Measurements from ENCODE around the gene CDKN2B.

Gene CDKN2B

GRCh38 chr9:22046243-22046885, 37.3 kb upstream of the CDKN2B start:
- H3K4me3 ChIP-seq (ENCODE audit: low read length in 2 of 2) = no peak overlapping the region
- H3K27me3 ChIP-seq (ENCODE audit: control insufficient read depth in 1 of 2, insufficient read depth in 2 of 2, low read length in 2 of 2) = no peaks in the 10 kb centered on the region
- H3K36me3 ChIP-seq (ENCODE audit: control insufficient read depth in 2 of 2, insufficient read depth in 2 of 2, low read length in 2 of 2) = no peaks in the 10 kb centered on the region
- no peaks in the 10 kb centered on the region for H3K9me3 ChIP-seq (ENCODE audit: control insufficient read depth in 2 of 2, low read length in 2 of 2)
- H3K27ac ChIP-seq (ENCODE audit: low read length) = no peak overlapping the region
- no peaks in the 10 kb centered on the region for H3K4me1 ChIP-seq (ENCODE audit: control insufficient read depth, insufficient read depth, low read length)
- H3K9ac ChIP-seq (ENCODE audit: low read length in 2 of 2) = no peak overlapping the region

GRCh38 chr9:22045423-22045822, 36.3 kb upstream of the CDKN2B start:
- no peak overlapping the region for H3K27ac ChIP-seq (ENCODE audit: low read length)
- H3K27me3 ChIP-seq (ENCODE audit: control insufficient read depth in 1 of 2, insufficient read depth in 2 of 2, low read length in 2 of 2) = no peaks in the 10 kb centered on the region
- no peaks in the 10 kb centered on the region for H3K4me1 ChIP-seq (ENCODE audit: control insufficient read depth, insufficient read depth, low read length)
- no peaks in the 10 kb centered on the region for H3K36me3 ChIP-seq (ENCODE audit: control insufficient read depth in 2 of 2, insufficient read depth in 2 of 2, low read length in 2 of 2)
- H3K4me3 ChIP-seq (ENCODE audit: low read length in 2 of 2) = no peak overlapping the region
- H3K9me3 ChIP-seq (ENCODE audit: control insufficient read depth in 2 of 2, low read length in 2 of 2) = no peaks in the 10 kb centered on the region
- no peak overlapping the region for H3K9ac ChIP-seq (ENCODE audit: low read length in 2 of 2)

GRCh38 chr9:22044583-22044982, 35.5 kb upstream of the CDKN2B start:
- H3K4me1 ChIP-seq (ENCODE audit: control insufficient read depth, insufficient read depth, low read length) = no peaks in the 10 kb centered on the region
- H3K9ac ChIP-seq (ENCODE audit: low read length in 2 of 2) = no peak overlapping the region
- H3K4me3 ChIP-seq (ENCODE audit: low read length in 2 of 2) = no peak overlapping the region
- H3K27ac ChIP-seq (ENCODE audit: low read length) = no peak overlapping the region
- no peaks in the 10 kb centered on the region for H3K27me3 ChIP-seq (ENCODE audit: control insufficient read depth in 1 of 2, insufficient read depth in 2 of 2, low read length in 2 of 2)
- no peaks in the 10 kb centered on the region for H3K9me3 ChIP-seq (ENCODE audit: control insufficient read depth in 2 of 2, low read length in 2 of 2)
- no peaks in the 10 kb centered on the region for H3K36me3 ChIP-seq (ENCODE audit: control insufficient read depth in 2 of 2, insufficient read depth in 2 of 2, low read length in 2 of 2)

GRCh38 chr9:22043928-22044327, 34.8 kb upstream of the CDKN2B start:
- Histone ChIP-seq H3K36me3 (ENCODE audit: control insufficient read depth in 2 of 2, insufficient read depth in 2 of 2, low read length in 2 of 2) (no peaks in the 10 kb centered on the region), H3K27me3 (ENCODE audit: control insufficient read depth in 1 of 2, insufficient read depth in 2 of 2, low read length in 2 of 2) (no peaks in the 10 kb centered on the region), H3K4me1 (ENCODE audit: control insufficient read depth, insufficient read depth, low read length) (no peaks in the 10 kb centered on the region)

GRCh38 chr9:22041775-22042174, 32.7 kb upstream of the CDKN2B start:
- H3K27me3 ChIP-seq (ENCODE audit: control insufficient read depth in 1 of 2, insufficient read depth in 2 of 2, low read length in 2 of 2) = no peaks in the 10 kb centered on the region
- no peak overlapping the region for H3K9ac ChIP-seq (ENCODE audit: low read length in 2 of 2)
- H3K27ac ChIP-seq (ENCODE audit: low read length) = no peak overlapping the region
- H3K4me3 ChIP-seq (ENCODE audit: low read length in 2 of 2) = no peak overlapping the region
- H3K9me3 ChIP-seq (ENCODE audit: control insufficient read depth in 2 of 2, low read length in 2 of 2) = no peaks in the 10 kb centered on the region
- H3K4me1 ChIP-seq (ENCODE audit: control insufficient read depth, insufficient read depth, low read length) = no peaks in the 10 kb centered on the region
- no peaks in the 10 kb centered on the region for H3K36me3 ChIP-seq (ENCODE audit: control insufficient read depth in 2 of 2, insufficient read depth in 2 of 2, low read length in 2 of 2)

More at GRCh38 chr9:22043928-22044327, 34.8 kb upstream of the CDKN2B start:
- Histone ChIP-seq H3K9ac (ENCODE audit: low read length in 2 of 2) (no peak overlapping the region), H3K9me3 (ENCODE audit: control insufficient read depth in 2 of 2, low read length in 2 of 2) (no peaks in the 10 kb centered on the region), H3K4me3 (ENCODE audit: low read length in 2 of 2) (no peak overlapping the region), H3K27ac (ENCODE audit: low read length) (no peak overlapping the region)

GRCh38 chr9:22041344-22041743, 32.2 kb upstream of the CDKN2B start:
- Histone ChIP-seq H3K9ac (ENCODE audit: low read length in 2 of 2) (no peak overlapping the region), H3K36me3 (ENCODE audit: control insufficient read depth in 2 of 2, insufficient read depth in 2 of 2, low read length in 2 of 2) (no peaks in the 10 kb centered on the region), H3K4me3 (ENCODE audit: low read length in 2 of 2) (no peak overlapping the region), H3K9me3 (ENCODE audit: control insufficient read depth in 2 of 2, low read length in 2 of 2) (no peaks in the 10 kb centered on the region), H3K27ac (ENCODE audit: low read length) (no peak overlapping the region), H3K4me1 (ENCODE audit: control insufficient read depth, insufficient read depth, low read length) (no peaks in the 10 kb centered on the region), H3K27me3 (ENCODE audit: control insufficient read depth in 1 of 2, insufficient read depth in 2 of 2, low read length in 2 of 2) (no peaks in the 10 kb centered on the region)

GRCh38 chr9:22040760-22041159, 31.7 kb upstream of the CDKN2B start:
- Histone ChIP-seq H3K4me1 (ENCODE audit: control insufficient read depth, insufficient read depth, low read length) (no peaks in the 10 kb centered on the region), H3K9me3 (ENCODE audit: control insufficient read depth in 2 of 2, low read length in 2 of 2) (no peaks in the 10 kb centered on the region)

GRCh38 chr9:22039258-22039657, 30.2 kb upstream of the CDKN2B start:
- Histone ChIP-seq H3K4me3 (ENCODE audit: low read length in 2 of 2) (no peak overlapping the region), H3K4me1 (ENCODE audit: control insufficient read depth, insufficient read depth, low read length) (no peaks in the 10 kb centered on the region), H3K27ac (ENCODE audit: low read length) (no peak overlapping the region), H3K27me3 (ENCODE audit: control insufficient read depth in 1 of 2, insufficient read depth in 2 of 2, low read length in 2 of 2) (no peaks in the 10 kb centered on the region), H3K36me3 (ENCODE audit: control insufficient read depth in 2 of 2, insufficient read depth in 2 of 2, low read length in 2 of 2) (no peaks in the 10 kb centered on the region), H3K9me3 (ENCODE audit: control insufficient read depth in 2 of 2, low read length in 2 of 2) (no peaks in the 10 kb centered on the region), H3K9ac (ENCODE audit: low read length in 2 of 2) (no peak overlapping the region)

More at GRCh38 chr9:22040760-22041159, 31.7 kb upstream of the CDKN2B start:
- Histone ChIP-seq H3K27ac (ENCODE audit: low read length) (no peak overlapping the region), H3K27me3 (ENCODE audit: control insufficient read depth in 1 of 2, insufficient read depth in 2 of 2, low read length in 2 of 2) (no peaks in the 10 kb centered on the region), H3K36me3 (ENCODE audit: control insufficient read depth in 2 of 2, insufficient read depth in 2 of 2, low read length in 2 of 2) (no peaks in the 10 kb centered on the region), H3K4me3 (ENCODE audit: low read length in 2 of 2) (no peak overlapping the region), H3K9ac (ENCODE audit: low read length in 2 of 2) (no peak overlapping the region)

GRCh38 chr9:22037954-22038690, 29.0 kb upstream of the CDKN2B start:
- H3K27ac ChIP-seq (ENCODE audit: low read length) = no peak overlapping the region
- H3K4me1 ChIP-seq (ENCODE audit: control insufficient read depth, insufficient read depth, low read length) = no peaks in the 10 kb centered on the region
- no peaks in the 10 kb centered on the region for H3K36me3 ChIP-seq (ENCODE audit: control insufficient read depth in 2 of 2, insufficient read depth in 2 of 2, low read length in 2 of 2)
- no peaks in the 10 kb centered on the region for H3K9me3 ChIP-seq (ENCODE audit: control insufficient read depth in 2 of 2, low read length in 2 of 2)
- H3K27me3 ChIP-seq (ENCODE audit: control insufficient read depth in 1 of 2, insufficient read depth in 2 of 2, low read length in 2 of 2) = no peaks in the 10 kb centered on the region
- H3K4me3 ChIP-seq (ENCODE audit: low read length in 2 of 2) = no peak overlapping the region
- H3K9ac ChIP-seq (ENCODE audit: low read length in 2 of 2) = no peak overlapping the region

GRCh38 chr9:22036866-22037626, 27.9 kb upstream of the CDKN2B start:
- Histone ChIP-seq H3K9me3 (ENCODE audit: control insufficient read depth in 2 of 2, low read length in 2 of 2) (no peaks in the 10 kb centered on the region), H3K27ac (ENCODE audit: low read length) (no peak overlapping the region), H3K9ac (ENCODE audit: low read length in 2 of 2) (no peak overlapping the region), H3K4me1 (ENCODE audit: control insufficient read depth, insufficient read depth, low read length) (no peaks in the 10 kb centered on the region), H3K36me3 (ENCODE audit: control insufficient read depth in 2 of 2, insufficient read depth in 2 of 2, low read length in 2 of 2) (no peaks in the 10 kb centered on the region), H3K27me3 (ENCODE audit: control insufficient read depth in 1 of 2, insufficient read depth in 2 of 2, low read length in 2 of 2) (no peaks in the 10 kb centered on the region), H3K4me3 (ENCODE audit: low read length in 2 of 2) (no peak overlapping the region)

All from stomach smooth muscle (tissue), 2 donors.